ENCODE results near the gene DRD3.

Gene DRD3

GRCh38 chr3:114192136-114192535 is 13.3 kb upstream of the DRD3 start:
- in situ Hi-C loops (cut with MboI; ENCODE audit: low pct_unique_long_range_greater_than_20kb, low sequenced_read_pairs) = no loop called here
- no peak for DNase-seq

- DNase-seq = no peak
- in situ Hi-C loops (cut with MboI; ENCODE audit: low pct_unique_long_range_greater_than_20kb, low sequenced_read_pairs) = no loop called here
Observed at GRCh38 chr3:114186501-114186900, 7.6 kb upstream of the DRD3 start.

GRCh38 chr3:114179575-114179974 is 723 bp upstream of the DRD3 start:
- peak; percentile 34 for DNase-seq
- in situ Hi-C loops (cut with MboI; ENCODE audit: low pct_unique_long_range_greater_than_20kb, low sequenced_read_pairs) = no loop called here

GRCh38 chr3:114176890-114177289 is 2.0 kb downstream of the DRD3 start:
- in situ Hi-C loops (cut with MboI; ENCODE audit: low pct_unique_long_range_greater_than_20kb, low sequenced_read_pairs) = no loop called here
- no peak for DNase-seq

GRCh38 chr3:114176487-114176886 is 2.4 kb downstream of the DRD3 start:
- DNase-seq = no peak
- in situ Hi-C loops (cut with MboI; ENCODE audit: low pct_unique_long_range_greater_than_20kb, low sequenced_read_pairs) = no loop called here

GRCh38 chr3:114175204-114175987 is 3.5 kb downstream of the DRD3 start:
- no peak for DNase-seq
- in situ Hi-C loops (cut with MboI; ENCODE audit: low pct_unique_long_range_greater_than_20kb, low sequenced_read_pairs) = no loop called here

- no peak for DNase-seq
- in situ Hi-C loops (cut with MboI; ENCODE audit: low pct_unique_long_range_greater_than_20kb, low sequenced_read_pairs) = no loop called here
Observed at GRCh38 chr3:114171677-114172076, 7.2 kb downstream of the DRD3 start.

GRCh38 chr3:114168150-114168549 is 10.7 kb downstream of the DRD3 start:
- no peak for DNase-seq
- in situ Hi-C loops (cut with MboI; ENCODE audit: low pct_unique_long_range_greater_than_20kb, low sequenced_read_pairs) = no loop called here

GRCh38 chr3:114157321-114157720 is 21.5 kb downstream of the DRD3 start:
- no peak for DNase-seq
- in situ Hi-C loops (cut with MboI; ENCODE audit: low pct_unique_long_range_greater_than_20kb, low sequenced_read_pairs) = no loop called here

GRCh38 chr3:114155370-114155821 is 23.5 kb downstream of the DRD3 start:
- DNase-seq = peak; percentile 36
- in situ Hi-C loops (cut with MboI; ENCODE audit: low pct_unique_long_range_greater_than_20kb, low sequenced_read_pairs) = no loop called here

GRCh38 chr3:114154321-114154821 is 24.5 kb downstream of the DRD3 start:
- no peak for DNase-seq
- in situ Hi-C loops (cut with MboI; ENCODE audit: low pct_unique_long_range_greater_than_20kb, low sequenced_read_pairs) = no loop called here

GRCh38 chr3:114152519-114153151 is 26.2 kb downstream of the DRD3 start:
- peak; percentile 74 for DNase-seq
- in situ Hi-C loops (cut with MboI; ENCODE audit: low pct_unique_long_range_greater_than_20kb, low sequenced_read_pairs) = no loop called here

- in situ Hi-C loops (cut with MboI; ENCODE audit: low pct_unique_long_range_greater_than_20kb, low sequenced_read_pairs) = no loop called here
- DNase-seq = no peak
Observed at GRCh38 chr3:114151091-114151490, 27.8 kb downstream of the DRD3 start.

- in situ Hi-C loops (cut with MboI; ENCODE audit: low pct_unique_long_range_greater_than_20kb, low sequenced_read_pairs) = no loop called here
- DNase-seq = no peak
Observed at GRCh38 chr3:114147251-114147650, 31.6 kb downstream of the DRD3 start.

GRCh38 chr3:114144909-114145688 is 33.8 kb downstream of the DRD3 start:
- DNase-seq = no peak
- in situ Hi-C loops (cut with MboI; ENCODE audit: low pct_unique_long_range_greater_than_20kb, low sequenced_read_pairs) = no loop called here

GRCh38 chr3:114143817-114144216 is 35.0 kb downstream of the DRD3 start:
- in situ Hi-C loops (cut with MboI; ENCODE audit: low pct_unique_long_range_greater_than_20kb, low sequenced_read_pairs) = no loop called here
- DNase-seq = no peak

GRCh38 chr3:114139836-114140235 is 39.0 kb downstream of the DRD3 start:
- in situ Hi-C loops (cut with MboI; ENCODE audit: low pct_unique_long_range_greater_than_20kb, low sequenced_read_pairs) = no loop called here
- no peak for DNase-seq

GRCh38 chr3:114133947-114134346 is 44.9 kb downstream of the DRD3 start:
- in situ Hi-C loops (cut with MboI; ENCODE audit: low pct_unique_long_range_greater_than_20kb, low sequenced_read_pairs) = no loop called here
- DNase-seq = no peak

- DNase-seq = no peak
- in situ Hi-C loops (cut with MboI; ENCODE audit: low pct_unique_long_range_greater_than_20kb, low sequenced_read_pairs) = no loop called here
Observed at GRCh38 chr3:114132500-114132899, 46.4 kb downstream of the DRD3 start.

GRCh38 chr3:114128826-114129225 is 50.0 kb downstream of the DRD3 start:
- in situ Hi-C loops (cut with MboI; ENCODE audit: low pct_unique_long_range_greater_than_20kb, low sequenced_read_pairs) = no loop called here
- DNase-seq = no peak
